Neural cell (in vitro differentiated cells): Measurements from ENCODE around the gene FJX1.
A peak's percentile ranks its signal among the peaks of the same experiment; 100 is the strongest.

Experiments used
- RAD21 ChIP-seq: fragments of 450-650 bp; conservative IDR thresholded peaks from 2 replicates; pipeline ENCODE4 v1.6.1; 2014; ENCODE audit warnings: antibody characterized with exemption, mild to moderate bottlenecking, moderate library complexity
- TF ChIP-seq, protein P1 (sequence below): fragments of 450-650 bp; IDR thresholded peaks from 2 replicates; pipeline ENCODE4 v1.5.1; 2014; ENCODE audit warnings: antibody characterized with exemption, mild to moderate bottlenecking, moderate library complexity; ENCODE audit not compliant: poor library complexity, severe bottlenecking

DNA sequence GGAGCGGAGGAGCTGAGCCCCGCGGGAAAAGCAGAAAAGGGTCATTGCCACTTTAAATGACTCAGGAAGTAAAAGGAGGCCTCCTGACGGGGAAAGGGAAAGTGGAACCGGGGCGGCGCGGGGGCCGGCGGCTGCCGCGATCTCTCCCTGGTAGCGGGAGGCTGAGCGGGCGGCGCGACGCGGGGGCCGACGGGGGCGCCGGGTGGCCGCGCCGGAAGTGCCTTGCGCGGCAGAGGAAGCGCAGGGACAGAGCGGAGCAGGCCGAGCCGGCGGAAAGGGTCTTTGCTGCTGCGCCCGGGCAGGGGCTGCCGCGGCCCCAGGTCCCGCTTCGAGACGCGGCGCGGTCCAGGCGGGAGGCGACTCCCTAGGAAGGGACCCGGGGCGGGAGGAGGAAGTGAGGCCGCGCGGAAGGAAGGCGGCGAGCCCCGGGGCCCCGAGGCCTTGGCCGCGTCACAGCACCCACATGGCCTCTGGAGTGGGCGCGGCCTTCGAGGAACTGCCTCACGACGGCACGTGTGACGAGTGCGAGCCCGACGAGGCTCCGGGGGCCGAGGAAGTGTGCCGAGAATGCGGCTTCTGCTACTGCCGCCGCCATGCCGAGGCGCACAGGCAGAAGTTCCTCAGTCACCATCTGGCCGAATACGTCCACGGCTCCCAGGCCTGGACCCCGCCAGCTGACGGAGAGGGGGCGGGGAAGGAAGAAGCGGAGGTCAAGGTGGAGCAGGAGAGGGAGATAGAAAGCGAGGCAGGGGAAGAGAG, 44.6 kb downstream of the FJX1 start, which contains the start of gene TRIM44:
- peak; percentile 39 for TF ChIP-seq RAD21
- TF ChIP-seq, protein P1, sequence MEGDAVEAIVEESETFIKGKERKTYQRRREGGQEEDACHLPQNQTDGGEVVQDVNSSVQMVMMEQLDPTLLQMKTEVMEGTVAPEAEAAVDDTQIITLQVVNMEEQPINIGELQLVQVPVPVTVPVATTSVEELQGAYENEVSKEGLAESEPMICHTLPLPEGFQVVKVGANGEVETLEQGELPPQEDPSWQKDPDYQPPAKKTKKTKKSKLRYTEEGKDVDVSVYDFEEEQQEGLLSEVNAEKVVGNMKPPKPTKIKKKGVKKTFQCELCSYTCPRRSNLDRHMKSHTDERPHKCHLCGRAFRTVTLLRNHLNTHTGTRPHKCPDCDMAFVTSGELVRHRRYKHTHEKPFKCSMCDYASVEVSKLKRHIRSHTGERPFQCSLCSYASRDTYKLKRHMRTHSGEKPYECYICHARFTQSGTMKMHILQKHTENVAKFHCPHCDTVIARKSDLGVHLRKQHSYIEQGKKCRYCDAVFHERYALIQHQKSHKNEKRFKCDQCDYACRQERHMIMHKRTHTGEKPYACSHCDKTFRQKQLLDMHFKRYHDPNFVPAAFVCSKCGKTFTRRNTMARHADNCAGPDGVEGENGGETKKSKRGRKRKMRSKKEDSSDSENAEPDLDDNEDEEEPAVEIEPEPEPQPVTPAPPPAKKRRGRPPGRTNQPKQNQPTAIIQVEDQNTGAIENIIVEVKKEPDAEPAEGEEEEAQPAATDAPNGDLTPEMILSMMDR, result no peak
